GF-D8 (cell line): ENCODE results near the gene CWC27.

ENCODE experiments used
- DNase-seq: peaks from one replicate; lab custom pipeline; 2025; lab: John Stamatoyannopoulos, UW

Gene CWC27, protein sequence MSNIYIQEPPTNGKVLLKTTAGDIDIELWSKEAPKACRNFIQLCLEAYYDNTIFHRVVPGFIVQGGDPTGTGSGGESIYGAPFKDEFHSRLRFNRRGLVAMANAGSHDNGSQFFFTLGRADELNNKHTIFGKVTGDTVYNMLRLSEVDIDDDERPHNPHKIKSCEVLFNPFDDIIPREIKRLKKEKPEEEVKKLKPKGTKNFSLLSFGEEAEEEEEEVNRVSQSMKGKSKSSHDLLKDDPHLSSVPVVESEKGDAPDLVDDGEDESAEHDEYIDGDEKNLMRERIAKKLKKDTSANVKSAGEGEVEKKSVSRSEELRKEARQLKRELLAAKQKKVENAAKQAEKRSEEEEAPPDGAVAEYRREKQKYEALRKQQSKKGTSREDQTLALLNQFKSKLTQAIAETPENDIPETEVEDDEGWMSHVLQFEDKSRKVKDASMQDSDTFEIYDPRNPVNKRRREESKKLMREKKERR

DNA sequence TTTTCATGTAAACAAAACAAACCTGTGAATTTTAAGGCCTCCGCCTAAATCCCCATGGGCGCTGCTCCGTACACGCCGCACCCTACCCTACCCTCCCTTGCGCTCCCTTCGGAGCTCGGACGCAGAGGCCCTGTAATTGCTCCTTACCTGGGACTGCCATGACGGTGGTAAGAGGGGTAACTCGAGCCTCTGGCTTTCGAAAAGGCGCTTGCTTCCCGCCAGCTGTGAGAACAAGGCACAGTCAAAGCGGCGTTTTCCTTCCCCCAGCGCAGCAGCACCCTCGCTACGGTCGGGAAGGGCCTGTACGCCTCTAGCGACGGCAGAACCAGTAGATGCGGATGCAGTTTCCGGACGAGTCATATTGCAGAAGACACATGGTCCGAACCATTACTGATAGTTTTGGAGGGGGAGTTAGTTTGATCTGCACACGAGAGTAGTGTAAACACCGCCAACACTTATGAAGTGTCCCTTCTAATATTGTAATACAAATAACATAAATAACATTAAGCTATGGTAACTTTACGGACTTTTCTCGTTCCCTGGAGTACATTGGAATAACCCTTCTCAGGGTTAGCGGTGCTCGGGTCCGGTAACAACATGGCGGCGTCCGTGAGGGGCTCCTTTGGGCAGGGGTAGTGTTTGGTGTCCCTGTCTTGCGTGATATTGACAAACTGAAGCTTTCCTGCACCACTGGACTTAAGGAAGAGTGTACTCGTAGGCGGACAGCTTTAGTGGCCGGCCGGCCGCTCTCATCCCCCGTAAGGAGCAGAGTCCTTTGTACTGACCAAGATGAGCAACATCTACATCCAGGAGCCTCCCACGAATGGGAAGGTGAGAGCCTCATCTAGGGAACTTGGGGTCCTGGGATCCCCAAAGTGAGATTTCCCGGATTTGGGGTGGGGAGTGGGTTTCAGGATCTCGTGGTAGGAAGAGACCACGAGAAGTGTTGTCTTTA is at the start of gene CWC27, which contains the start of gene SREK1IP1:
TSS of gene CWC27 (plus strand) at position 573 of the 955 bp plus-strand sequence. CDS start at position 790, 217 bp downstream.
TSS of gene SREK1IP1 (minus strand) at position 334 of the 955 bp plus-strand sequence. CDS start at position 160, 174 bp downstream.
- DNase-seq = peak; percentile 57

DNA sequence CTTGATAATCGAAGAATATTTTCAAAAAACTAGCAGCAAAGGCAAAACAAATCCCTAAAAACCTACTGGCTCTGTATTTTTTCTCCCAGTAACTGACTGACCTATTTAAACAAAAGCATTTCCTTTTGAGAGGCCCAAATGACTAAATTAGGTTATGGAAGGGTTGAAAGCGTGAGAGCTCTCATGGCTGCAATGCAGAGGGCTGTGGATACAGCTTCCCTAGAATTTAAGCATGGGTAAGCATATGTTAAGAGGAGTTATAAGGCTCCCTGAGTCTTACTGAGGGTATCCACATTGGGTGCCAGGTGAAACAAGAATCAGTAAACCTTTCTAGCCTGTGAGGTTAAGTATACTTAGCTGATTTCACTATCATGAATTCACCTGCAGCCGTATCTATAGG is 46.1 kb upstream of the CWC27 start:
- no peak for DNase-seq

DNA sequence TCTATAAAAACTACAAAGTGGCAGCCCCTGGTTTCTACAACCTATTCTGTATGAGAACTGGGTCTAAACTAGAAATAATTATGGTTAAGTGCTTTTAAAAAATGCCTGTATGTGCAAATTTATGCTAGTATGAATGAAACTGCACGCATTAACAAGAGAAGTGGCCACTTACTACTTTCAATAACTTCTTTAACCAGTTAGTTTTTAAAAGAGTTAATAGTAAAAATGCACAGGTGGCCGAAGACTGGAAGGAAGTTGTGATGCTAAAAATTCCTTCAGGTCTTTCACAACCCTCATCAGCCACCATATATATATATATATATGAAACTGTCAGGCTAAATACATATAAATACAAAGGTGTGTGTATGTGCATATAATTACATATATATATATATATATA is 41.6 kb upstream of the CWC27 start:
- DNase-seq = no peak

DNA sequence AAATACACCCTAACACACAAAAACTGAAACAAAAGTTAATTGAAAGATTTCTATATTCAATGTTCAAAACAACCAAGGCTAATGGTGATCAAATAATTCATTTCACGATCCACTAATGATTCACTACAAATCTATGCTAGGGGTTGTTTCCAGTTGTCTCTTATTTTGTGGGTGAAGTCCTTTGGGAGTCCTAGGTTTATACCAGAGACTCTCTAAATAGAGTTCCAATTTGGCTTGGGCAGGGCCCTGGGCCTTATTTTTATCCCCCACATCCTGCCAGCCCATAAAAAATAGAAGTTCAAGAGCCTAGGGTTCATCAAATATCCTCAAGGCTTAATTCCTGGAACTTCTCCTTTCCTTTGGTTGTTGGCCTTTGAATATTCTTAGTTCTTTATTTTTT is 26.3 kb upstream of the CWC27 start:
- no peak for DNase-seq

DNA sequence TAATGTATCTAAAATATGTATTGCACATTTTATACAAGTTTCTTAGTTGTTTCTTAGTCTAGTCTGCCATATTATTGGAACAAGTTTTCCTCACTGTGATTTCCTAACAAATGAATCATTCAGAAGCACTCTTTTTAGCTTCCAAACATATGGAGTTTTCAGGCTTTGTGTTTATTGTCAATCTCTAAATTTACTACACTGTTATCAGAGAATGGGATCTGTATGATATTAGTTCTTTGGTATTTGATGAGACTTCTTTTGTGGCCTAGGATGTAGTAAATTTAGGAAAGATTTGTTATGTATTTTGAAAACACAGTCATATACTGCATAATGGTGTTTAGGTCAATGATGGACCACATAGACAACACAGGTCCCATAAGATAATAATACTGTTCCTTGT is 25.9 kb upstream of the CWC27 start:
- DNase-seq = no peak

DNA sequence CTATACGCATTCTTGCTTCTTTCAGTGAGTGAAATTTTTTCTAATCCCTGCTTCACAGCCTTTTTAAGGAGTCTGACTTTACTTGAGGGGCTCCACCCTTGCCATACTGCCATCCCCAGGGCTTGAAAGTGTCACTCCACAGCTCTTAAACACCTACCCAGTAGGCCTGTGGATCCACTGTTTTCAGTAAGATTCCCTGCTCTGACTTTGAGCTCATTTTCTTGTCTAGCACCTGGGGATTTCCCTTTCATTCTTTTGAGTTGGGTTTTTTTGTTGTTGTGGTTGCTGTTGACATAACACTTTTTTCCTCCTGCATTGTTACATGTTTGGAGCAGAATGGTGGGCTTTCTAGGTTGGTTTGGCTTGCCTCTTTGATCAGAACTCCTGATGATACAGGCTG is 23.8 kb upstream of the CWC27 start:
- DNase-seq = no peak

DNA sequence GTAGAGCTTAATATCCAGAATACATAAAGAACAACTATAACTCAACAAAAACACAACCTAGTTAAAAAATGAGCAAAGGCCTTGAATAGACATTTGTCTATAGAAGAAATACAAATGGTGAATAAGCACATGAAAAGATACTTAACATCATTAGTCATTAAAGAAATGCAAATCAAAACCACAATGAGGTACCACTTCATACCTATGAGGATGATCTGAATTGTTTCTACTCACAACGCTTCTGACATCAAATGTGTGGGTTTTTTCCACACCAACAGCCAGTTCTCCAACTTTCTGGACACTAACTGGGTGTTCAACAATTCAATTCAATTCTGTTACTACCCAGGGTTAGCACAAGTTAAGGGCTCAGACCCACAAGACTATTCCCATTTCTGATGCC is 22.3 kb upstream of the CWC27 start:
- no peak for DNase-seq

DNA sequence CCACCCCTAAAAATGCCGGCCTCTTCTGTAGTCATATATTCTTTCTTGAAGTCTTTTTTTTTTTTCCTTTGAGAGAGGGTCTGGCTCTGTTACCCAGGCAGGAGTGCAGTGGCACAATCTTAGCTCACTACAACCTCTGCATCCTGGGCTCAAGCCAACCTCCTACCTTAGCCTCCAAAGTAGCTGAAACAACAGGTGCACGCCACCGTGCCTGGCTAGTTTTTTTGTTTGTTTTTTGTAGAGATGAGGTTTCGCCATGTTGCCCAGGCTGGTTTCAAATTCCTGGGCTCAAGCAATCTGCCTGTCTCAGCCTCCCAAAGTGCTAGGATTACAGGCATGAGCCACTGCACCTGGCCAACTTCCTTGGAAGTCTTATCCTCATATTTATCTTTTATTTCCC is 19.3 kb upstream of the CWC27 start:
- no peak for DNase-seq

DNA sequence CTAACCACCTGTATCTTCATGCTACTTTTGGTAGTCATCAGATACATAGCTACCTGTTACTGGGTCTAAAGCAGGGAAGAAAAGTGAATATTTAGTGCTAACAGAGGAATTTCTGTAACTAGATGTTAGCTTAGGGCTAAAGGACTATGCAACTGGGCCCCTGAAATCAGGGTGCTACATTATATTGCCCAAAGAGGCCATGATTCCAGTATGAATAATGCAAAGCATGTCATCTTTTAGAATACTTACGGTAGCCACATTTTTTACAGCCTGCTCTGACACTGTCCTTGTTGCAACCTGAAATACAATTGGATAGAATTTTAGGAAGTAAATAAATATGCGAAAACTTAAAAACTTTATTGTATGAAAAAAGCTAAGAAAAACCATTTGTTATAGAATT is 14.7 kb upstream of the CWC27 start:
- DNase-seq = no peak

DNA sequence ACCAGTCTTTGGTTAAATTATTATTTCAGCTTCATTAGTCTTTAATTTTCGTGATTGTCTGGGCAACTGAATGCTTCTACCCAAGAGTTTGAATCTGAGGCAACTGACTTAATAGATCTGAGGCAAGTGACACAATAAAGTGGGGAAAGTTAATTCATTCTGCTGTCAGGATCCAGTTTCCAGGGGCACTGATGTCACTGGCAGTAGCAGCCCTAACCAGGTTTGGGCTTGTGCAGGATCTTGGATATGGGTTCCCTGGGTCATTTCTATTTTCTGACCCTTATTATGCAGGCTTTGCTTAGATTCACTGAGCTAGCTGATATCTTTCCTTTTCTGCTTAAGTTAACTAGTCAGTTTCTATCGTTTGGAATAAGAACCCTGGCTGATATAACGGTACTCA is 9.8 kb upstream of the CWC27 start:
- DNase-seq = no peak

DNA sequence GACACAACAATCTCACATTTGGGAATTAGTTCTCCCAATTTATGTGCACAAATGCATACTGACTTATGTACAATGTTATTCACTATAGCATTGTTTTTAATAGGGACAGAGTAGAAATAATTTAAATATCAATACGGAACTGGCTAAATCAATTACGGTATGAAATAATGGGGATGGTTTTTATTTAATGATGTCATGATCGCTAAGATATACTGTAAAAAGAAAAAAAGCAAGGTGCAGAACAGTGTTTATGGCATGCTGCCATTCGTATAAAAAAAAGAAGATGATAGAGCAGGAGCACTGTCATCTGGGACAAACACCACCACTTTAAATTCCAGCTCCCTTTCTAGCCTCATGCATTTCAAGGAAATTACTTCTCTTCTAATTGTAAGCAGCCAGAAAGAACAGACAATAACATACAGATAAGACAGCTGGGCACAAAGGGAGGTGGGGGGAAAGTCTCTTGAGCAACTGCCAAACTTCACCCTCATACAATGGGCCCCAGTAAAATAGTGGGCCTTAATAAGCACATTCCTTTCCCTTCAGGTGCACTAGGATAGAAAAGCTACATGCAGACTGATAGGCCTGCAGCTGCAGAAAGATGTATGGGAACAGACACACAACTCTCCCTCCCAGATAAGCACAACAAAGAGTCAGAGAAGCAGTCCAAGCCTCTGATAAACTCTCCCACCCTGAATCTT is 8.6 kb upstream of the CWC27 start:
- DNase-seq = no peak

DNA sequence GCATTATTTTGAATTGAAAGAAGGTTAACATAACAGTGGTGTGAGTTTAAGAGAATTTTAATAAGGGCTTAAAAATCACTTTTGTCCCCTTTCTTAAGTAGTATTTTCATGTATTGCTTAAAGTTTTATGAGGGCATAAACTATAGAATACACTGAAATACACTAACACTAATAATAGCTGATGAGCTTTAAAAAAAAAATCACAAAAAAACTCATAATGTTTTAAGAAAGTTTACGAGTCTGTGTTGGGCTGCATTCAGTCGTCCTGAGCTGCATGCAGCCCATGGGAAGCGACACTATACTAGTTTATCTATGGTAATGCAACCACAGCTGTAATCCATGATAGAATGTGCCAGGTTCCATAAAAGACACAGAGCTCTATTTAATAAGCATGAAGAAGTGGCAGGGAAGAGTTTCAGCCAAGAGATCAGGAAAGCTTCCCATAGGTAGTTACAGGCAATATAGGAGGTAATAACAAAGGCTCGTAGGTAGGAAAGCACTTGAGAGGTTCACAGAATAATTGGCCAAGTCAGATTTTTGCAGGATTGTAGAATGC is 4.7 kb upstream of the CWC27 start:
- DNase-seq = no peak

DNA sequence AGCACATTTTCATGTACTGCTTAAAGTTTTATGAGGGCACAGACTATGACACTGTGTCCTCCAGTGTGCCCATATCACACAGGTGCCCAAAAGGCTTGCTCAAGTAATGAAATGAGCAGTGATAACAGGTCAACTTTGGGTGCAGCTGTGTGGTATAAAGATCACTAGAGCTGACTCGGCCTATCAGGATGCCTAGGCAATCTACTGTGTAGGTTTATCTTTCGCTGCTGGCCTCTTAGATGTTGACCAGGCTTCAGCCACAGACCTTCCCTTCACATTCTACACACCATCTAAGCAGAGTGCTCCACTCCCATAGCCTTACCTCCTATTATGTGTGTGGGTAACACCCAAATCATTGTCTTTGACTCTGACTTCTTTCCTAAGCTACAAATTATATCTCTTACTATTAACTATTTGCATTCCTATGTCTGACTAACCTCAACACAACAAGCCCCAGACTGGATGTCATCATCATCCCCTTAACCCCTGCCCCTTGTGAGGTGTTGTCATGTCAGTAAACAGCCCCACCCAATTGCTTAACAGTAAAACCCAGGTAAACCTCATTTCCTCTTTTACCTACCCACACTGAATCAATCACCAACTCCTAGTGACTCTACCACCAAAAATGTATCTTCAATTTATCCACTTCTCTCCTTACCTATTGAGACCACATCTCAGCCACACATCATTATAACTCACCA is 2.8 kb upstream of the CWC27 start:
- DNase-seq = no peak

DNA sequence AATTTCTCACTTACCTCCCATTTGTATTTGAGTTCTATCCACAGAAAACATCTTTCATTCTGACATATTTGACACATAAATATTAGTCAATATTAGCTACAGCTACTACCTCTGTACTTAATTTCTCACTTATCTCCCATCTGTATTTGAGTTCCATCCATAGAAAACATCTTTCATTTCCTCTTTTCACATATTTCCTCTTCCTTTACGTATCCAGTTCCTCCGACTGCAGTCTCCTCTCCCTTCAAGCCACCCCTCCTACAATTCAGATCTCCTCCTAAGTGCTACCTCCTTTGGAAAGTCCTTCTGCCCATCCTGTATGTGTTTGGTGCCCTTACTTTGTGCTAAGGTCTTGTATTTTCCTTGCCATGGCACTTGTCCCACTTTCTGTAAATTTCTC is 1.8 kb upstream of the CWC27 start:
- peak; percentile 2 for DNase-seq

DNA sequence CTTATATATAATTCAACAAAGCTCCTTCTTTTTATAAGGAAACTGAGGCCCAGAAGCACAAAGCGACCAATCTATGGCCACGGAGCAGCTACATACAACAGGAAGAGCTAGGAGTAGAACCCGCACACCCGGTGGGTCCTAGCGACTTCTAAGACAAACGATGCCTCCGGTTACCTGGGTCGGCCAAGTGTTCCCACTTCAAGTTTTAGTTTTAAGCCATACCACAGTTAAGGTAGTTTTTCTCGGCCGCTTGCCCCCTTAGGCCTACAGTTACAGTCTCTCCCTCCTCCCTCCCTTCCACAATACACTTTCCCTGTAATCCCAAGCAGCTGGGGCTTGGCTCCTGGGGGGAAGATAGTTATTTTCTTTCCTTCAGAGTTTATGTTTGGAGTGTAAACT is 772 bp upstream of the CWC27 start:
- no peak for DNase-seq

DNA sequence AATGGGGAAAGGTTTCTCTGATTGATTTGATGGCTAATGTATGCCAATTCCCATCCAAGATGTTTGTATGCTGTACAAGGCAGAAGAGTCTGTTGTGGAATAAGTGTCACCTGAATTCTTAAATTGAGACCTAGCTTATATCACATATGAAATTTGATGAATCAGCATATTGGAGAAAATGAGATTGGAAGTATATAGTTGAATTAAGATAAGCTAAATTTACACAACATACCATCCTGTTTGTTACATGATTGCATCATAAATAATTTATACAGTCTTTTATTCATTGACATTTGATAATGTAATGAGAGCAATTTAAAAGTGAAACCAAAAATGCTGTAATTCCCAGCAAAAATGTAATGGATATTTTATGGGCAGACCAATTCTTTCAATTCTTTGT is 1.1 kb downstream of the CWC27 start:
- no peak for DNase-seq

DNA sequence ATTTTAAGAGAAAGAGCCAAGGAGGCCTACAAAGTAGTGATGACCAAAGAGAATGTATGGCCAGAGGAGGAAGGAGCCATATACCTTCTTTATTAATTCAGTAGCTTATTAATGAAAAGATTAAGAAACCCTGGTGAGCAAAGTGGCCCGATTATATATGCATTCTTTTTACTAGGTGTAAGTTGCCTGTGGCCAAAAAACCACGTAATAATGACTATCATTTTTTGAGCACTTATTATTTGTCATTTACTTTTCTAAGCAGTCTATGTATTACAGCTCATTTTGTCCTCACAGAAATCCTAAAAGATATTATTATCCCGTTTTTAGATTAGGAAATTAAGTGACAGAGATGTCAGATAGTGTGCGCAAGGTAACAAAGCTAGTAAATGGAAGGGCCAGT is 3.0 kb downstream of the CWC27 start:
- no peak for DNase-seq

DNA sequence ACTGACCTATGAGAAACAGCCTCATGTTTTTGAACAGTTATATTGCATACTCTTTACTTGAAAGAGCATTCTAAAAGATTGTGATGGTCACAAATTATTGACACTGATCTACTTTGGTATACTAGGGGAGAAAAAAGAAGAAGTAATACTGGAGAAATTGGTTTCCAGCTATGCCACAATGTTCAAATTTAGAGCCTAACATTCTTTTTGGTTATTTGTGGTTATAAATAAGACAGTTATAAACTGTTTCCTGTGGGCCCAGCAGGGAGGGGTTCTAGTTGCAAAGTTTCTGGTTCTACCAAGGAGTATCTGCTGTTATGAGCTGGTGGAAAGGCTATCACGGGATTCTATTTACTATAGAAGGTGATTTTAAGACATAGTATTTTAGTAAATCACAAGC is 4.8 kb downstream of the CWC27 start:
- DNase-seq = no peak

DNA sequence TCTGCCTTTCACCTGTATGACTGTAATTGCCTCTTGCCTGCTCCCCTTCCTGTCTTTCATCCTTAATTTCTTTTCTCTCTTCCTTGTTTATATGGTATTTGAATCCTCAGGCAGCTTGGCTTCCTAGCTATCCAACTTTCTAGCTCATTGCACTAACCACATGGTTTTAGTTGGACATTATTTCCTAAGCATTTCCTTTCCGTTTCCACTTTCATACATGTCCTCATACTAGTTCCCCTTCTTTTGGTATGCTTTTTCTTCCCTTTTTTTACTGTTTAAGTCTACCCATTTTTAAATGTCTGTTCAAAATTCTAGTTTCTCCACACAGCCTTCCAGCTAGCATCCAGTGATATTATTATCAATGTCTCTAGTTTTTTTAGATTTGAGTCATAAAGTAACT is 6.6 kb downstream of the CWC27 start:
- peak; percentile 77 for DNase-seq

DNA sequence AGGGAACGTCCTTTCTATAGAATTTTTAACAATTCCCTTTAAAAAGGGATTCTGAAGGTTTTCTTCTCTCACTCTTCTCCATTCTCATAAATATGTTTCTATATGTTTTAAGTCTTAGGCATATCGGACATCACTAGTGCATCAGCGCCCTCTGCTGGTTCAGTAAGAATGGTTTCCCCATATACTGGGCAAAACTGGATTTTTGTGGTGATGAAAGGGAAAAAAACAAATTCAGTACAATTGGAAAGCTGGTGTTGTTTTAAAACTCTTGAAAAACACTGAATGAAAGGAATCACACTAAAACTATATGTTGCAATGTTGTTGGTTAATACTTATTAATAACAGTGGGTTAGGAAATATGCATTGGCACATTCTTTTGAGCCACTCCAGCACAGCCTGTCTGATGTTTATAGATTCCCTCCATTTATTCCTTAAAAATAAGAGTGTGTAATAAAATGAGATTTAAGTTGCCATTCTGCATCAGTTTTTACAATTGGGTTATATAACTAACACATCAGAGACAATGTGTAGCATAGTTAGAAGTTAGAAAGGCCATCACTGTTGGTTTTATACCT is 15.8 kb downstream of the CWC27 start:
- DNase-seq = peak; percentile 18

DNA sequence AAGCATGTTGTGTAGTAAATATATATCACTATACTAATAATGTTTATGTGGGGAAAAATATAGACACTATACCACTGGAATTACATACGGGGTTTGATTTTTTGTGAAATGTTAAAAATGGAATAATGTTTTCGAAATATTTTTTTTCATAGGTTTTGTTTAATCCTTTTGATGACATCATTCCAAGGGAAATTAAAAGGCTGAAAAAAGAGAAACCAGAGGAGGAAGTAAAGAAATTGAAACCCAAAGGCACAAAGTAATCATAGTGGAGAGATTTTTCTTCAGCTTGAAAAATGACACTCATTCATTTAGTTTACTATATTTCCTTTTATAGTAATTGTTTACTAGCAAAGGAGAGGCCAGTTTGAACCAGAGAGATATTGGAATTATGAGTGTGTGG is 17.6 kb downstream of the CWC27 start:
- no peak for DNase-seq
